ENCODE measurements around the gene RTTN. TPM values are rescaled to one million over a fixed set of nuclear protein-coding genes. Genes with fewer than 3 reads are reported as not detected.

RTTN gene
- total RNA-seq, 3 donors from 2014 or later = 13.0 to 15.3 (median 15.2) TPM

GRCh38 chr18:70041459-70042050, 163.9 kb downstream of the RTTN start:
- Histone ChIP-seq H3K4me3 (no peak overlapping the region), H3K36me3 (ENCODE audit: low read depth) (no peaks in the 10 kb centered on the region), H3K4me1 (ENCODE audit: low read depth) (no peaks in the 10 kb centered on the region), H3K9me3 (no peaks in the 10 kb centered on the region)
- DNase-seq (no peak), ATAC-seq (no peak)
- TF ChIP-seq CTCF (IDR thresholded peaks at IDR 0.05) = no peak
- intact Hi-C loops (cut with DNase I, micrococcal nuclease) = no loop called here

GRCh38 chr18:70039186-70039585, 166.3 kb downstream of the RTTN start:
- no peaks in the 10 kb centered on the region for H3K36me3 ChIP-seq (ENCODE audit: low read depth)
- H3K9me3 ChIP-seq = no peaks in the 10 kb centered on the region
- no peak for TF ChIP-seq CTCF (IDR thresholded peaks at IDR 0.05)
- intact Hi-C loops (cut with DNase I, micrococcal nuclease) = no loop called here
- ATAC-seq (no peak), DNase-seq (no peak)
- H3K4me1 ChIP-seq (ENCODE audit: low read depth) = no peaks in the 10 kb centered on the region
- no peak overlapping the region for H3K4me3 ChIP-seq

GRCh38 chr18:70037431-70038061, 167.9 kb downstream of the RTTN start:
- no peak for TF ChIP-seq CTCF (IDR thresholded peaks at IDR 0.05)
- no peaks in the 10 kb centered on the region for H3K4me1 ChIP-seq (ENCODE audit: low read depth)
- no peaks in the 10 kb centered on the region for H3K36me3 ChIP-seq (ENCODE audit: low read depth)
- intact Hi-C loops (cut with DNase I, micrococcal nuclease) = no loop called here
- DNase-seq = no peak
- no peak overlapping the region for H3K4me3 ChIP-seq
- no peaks in the 10 kb centered on the region for H3K9me3 ChIP-seq
- ATAC-seq = no peak

GRCh38 chr18:70036771-70037347, 168.6 kb downstream of the RTTN start:
- Histone ChIP-seq H3K36me3 (ENCODE audit: low read depth) (no peaks in the 10 kb centered on the region), H3K9me3 (no peaks in the 10 kb centered on the region), H3K4me1 (ENCODE audit: low read depth) (no peaks in the 10 kb centered on the region), H3K4me3 (no peak overlapping the region)
- DNase-seq = no peak
- TF ChIP-seq CTCF (IDR thresholded peaks at IDR 0.05) = no peak
- intact Hi-C loops (cut with DNase I, micrococcal nuclease) = no loop called here
- ATAC-seq = peak; percentile 25

GRCh38 chr18:70036168-70036567, 169.3 kb downstream of the RTTN start:
- H3K36me3 ChIP-seq (ENCODE audit: low read depth) = no peaks in the 10 kb centered on the region
- no peak for DNase-seq
- H3K4me3 ChIP-seq = no peak overlapping the region
- no peaks in the 10 kb centered on the region for H3K9me3 ChIP-seq
- H3K4me1 ChIP-seq (ENCODE audit: low read depth) = no peaks in the 10 kb centered on the region
- intact Hi-C loops (cut with DNase I, micrococcal nuclease) = no loop called here
- ATAC-seq = no peak
- TF ChIP-seq CTCF (IDR thresholded peaks at IDR 0.05) = no peak
